Anterior cingulate cortex (tissue), 58 donors: ENCODE results near the gene PIM3.

Experiments
- DNase-seq, 58 donors: peaks; one replicate each; lab custom pipeline; 2025; lab: John Stamatoyannopoulos, UW

PIM3 gene

DNA sequence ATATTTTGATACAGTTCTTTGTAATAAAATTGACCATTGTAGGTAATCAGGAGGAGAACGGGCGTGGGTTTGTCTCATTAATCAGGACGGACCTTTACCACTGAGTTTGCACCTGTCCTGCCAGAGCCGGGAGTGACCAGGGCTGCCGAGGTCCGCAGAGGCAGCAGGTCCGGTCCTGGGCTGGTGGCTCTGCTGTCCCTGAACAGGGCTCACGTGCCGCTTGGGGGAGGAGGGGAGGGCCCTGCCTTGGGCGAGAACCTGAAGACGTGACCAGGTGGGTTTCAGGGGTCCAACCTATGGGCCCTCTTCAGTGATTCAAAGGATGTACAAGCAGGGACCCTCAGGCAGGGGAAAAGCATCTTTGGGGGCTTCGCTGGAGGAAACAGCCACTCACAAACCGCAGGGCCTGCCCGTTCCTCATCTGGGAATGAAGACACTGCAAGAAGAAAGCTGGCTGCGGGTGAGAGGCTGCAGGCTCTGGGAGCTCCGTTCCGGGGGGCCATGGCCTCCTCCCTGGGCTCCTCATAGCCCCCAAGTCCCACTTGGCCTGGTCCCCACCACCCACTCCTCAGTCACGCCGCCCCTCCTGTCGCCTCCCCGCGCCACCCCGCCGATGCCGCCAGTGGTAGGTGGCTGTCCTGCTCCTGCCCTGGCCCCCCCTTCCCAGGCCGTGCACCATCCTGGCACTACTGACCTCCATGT is 32.9 kb upstream of the PIM3 start:
- DNase-seq = no peak

DNA sequence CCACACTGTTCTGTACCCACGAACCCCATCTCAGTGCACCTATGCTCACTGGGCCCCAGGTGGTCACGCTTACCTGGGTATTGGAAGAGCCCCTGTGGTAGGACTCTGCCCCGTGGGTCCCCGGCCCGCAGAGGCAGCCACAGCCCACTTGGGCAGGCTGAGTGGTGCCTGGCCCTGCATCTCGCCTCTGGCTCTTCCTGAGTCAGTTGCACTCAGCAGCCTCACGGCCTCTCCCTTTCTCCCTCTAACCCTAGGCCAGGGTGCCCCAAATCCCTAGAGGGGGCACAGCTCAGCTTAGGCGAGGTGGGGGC is 32.4 kb upstream of the PIM3 start:
- no peak for DNase-seq

GRCh38 chr22:49928555-49929210 is 31.9 kb upstream of the PIM3 start:
- DNase-seq = no peak

DNA sequence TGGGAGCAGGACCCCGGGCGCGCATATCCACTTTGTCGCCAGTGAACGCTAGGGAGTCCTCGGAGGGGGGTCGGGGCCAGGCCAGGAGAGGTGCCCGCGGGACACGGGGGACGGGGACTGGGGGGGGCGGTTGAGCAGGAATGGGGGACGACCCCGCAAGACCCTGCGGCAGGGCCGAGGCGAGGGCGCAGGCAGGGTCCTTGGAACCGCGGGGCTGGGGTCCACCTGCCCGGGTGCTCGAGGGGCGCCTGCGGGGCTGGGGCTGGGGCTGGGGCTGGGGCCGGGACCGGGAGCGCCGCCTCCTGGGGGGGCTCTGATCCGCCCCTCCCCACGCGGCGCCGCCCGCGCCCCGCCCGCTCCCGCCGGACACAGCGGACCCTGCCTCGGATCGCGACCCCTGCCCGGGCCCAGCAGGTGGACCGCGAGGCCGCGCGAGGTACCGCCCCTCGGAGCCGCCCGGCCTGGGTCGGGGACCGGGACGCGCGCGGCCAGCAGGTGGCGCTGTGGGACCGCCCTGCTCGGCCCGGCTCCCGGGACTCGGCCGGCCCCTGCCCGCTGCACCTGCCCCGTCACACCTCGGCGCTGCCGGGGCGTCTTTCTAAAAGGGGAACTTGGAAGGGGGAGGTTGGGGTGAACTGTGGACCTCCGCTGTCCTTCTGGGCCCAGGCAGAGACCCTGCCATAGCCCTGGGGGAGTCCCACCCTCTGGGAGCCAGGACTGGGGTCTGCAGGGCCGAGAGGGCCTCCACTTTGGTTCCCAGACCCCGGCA is 31.2 kb upstream of the PIM3 start:
- DNase-seq = peak in 19 of 58 donors; percentile 3 to 67 (median 24)

DNA sequence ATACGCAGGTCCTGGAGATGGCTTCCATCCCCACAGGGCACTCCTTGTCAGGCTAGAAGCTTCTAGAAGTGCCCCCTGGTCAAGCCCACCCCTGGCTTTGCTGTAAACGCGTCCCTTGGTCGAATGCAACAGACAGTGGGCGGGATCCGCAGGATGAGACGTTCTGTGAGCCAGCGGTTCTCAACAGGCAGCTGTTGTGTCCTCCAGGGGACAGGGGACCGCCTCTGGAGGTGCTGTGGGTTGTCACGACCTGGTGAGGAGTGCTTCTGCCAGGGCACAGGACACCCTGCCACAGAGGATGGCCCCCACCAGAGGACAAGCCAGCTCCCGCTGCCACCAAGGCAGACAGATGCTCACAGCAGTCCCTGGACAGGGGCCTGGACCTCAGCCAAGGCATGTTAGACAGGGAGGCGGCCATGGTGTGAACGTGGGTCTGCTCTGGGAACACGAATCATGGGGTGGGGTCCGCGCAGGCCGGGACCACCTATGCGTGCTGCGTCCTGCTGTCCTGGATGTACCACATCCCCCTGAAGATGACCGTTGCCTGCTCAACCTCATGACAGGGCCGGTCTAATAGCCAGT is 30.5 kb upstream of the PIM3 start:
- no peak for DNase-seq

DNA sequence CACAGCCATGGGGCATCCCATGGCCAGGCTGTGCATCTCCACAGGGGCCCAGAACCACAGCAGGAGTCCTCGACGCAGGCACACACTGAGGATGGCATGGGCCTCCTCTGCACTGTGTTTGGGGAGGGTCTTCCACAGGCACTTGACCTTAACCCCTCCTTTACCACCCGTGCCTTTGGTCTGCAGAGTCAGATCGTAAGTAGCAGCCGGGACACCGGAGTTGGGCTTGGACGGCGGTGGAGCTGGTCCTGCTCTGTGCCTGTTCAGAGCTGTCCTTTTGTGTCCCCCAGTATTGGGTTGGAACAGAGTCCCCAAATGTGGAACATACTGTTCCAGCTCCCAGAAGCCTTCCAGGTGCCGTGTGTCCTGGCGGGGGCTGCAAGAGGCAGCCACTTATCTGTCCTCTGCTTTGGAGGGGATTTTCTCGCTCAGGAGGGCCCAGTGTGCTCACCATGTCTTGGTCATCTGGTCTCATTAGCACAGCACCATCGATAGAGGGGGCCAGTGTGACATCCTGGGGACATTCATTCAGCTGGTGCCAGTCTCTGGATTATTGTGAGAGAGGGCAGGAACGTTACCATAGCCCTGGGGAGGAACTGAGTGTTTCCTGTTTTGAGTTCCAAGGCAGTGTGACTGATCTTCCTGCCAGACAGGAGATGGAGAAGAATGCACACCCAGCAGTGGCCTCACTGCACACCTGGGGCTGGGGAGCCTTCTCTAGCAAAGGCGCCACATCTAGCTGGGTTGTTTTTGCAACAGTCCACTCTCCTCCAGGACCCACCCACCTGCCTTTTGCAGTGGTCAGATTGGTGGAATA is 29.8 kb upstream of the PIM3 start:
- DNase-seq = peak in 49 of 58 donors; percentile 16 to 81 (median 50)

DNA sequence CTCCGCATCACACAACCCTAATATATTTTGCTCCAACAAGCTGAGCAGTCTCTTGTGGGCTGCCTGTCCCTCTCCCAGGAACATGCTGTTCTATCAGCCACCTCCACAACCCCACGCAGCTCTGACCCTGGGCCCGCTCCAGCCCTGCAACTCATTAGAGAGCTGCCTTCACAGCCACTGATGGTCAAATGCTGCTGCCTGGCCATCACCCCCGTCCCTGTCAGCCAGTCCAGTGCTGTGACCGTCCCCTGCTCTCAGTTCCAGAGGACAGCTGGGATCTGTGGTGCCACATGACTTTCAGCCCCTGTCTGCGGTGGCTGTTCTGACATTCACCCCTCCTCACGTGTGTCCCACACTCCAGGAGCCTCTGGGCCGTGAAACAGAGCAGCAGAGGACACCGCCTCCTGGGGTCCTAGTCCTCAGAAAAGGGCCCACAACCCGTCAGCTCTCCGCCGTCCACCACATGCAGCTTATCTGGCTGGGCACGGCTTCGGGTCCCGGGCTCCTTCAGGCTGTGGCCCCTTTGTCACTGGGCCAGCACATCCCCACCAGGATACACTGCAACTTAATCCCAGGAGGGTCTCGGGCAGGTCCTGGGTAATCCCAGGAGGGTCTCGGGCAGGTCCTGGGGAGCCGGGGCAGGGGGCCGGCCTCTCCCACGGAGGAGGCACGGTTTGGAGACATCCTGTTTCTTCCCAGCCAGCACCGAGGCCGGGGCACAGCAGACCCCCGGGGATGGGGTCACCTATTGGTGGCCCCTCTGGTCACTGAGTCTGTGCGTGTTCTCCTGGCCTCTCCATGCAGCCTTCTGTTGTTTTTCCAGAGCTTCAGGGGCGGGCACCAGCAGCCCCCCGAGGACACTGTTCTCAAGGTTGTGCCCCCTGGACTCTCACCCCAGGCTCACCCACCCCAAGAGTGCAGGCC is 27.1 kb upstream of the PIM3 start:
- peak in 40 of 58 donors; percentile 8 to 75 (median 34) for DNase-seq

DNA sequence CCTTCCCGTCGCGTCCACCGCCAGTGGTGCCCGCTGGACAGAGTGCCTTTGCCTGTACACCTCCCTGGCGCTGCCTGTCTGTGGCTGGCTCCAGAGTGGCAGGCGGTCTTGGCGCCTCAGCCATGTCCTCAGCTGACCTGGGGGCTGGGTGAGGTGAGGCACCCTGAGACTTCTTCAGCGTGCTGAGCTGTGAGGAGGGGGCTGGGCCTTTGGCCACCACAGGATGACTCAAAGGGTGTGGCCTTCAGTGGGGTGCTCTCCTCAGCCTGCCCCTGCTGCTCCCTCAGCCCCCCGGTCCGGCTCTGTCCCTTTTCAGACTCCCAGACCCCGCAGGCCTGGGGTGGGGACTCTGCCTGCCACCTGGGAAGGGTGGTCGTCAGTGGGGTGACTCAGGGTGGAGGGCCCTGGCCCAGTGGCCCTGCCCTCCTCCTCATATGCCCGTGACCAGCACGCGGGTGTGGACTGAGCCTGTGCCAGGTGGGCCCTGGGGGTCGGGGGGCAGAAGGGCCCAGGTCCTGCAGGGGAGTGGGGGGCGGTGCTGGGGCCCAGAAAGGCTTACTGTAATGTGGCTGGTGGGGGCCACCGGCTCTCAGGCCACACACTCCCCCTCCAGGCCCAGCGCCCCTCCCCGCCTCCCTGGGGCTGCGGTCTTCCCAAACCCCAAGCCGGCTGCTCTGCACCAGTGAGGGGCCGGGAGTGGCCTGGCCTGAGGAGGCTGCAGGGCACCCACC is 26.2 kb upstream of the PIM3 start:
- peak in 23 of 58 donors; percentile 6 to 65 (median 29) for DNase-seq

GRCh38 chr22:49934891-49935557 is 25.5 kb upstream of the PIM3 start:
- DNase-seq = peak in 32 of 58 donors; percentile 10 to 70 (median 36)

DNA sequence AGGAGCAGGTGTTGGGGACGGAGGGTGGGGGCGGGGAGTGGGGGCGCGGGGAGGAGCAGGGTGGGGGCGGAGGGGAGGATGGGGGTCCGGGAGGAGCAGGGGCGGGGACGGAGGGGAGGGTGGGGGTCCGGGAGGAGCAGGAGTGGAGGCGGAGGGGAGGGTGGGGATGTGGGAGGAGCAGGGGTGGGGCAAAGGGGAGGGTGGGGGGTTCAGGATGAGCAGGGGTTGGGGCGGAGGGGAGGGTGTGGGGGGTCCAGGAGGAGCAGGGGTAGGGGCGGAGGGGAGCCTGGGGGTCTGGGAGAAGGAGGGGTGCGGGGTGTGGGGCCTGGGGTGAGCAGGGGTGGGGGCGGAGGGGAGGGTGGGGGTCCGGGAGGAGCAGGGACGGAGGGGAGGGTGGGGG is 25.0 kb upstream of the PIM3 start:
- no peak for DNase-seq

GRCh38 chr22:49936018-49936972 is 24.3 kb upstream of the PIM3 start:
- DNase-seq = peak in 47 of 58 donors; percentile 20 to 88 (median 57)

- peak in 50 of 58 donors; percentile 26 to 88 (median 66) for DNase-seq
These were observed 23.4 kb upstream of the PIM3 start for GRCh38 chr22:49936973-49937757.

GRCh38 chr22:49937758-49938564 is 22.6 kb upstream of the PIM3 start:
- DNase-seq = peak in 42 of 58 donors; percentile 16 to 79 (median 56)

GRCh38 chr22:49938565-49939136 is 21.9 kb upstream of the PIM3 start:
- DNase-seq = no peak
